Neural crest cell (in vitro differentiated cells): Measurements from ENCODE around the gene PRKCE. TPM values are rescaled to one million over a fixed set of nuclear protein-coding genes. Genes with fewer than 3 reads are reported as not detected.

ENCODE experiments used
- DNase-seq: peaks from one replicate; pipeline ENCODE4 v3.0.0; 2021; ENCODE audit warnings: low read depth, mixed read lengths, low spot score
- H3K27ac Mint-ChIP-seq: one replicate; pipeline ENCODE4 v1.8.0; 2021; ENCODE audit warnings: mild to moderate bottlenecking, mixed read lengths; ENCODE audit not compliant: unreplicated experiment
- H3K27me3 Mint-ChIP-seq: 2 replicates; pipeline ENCODE4 v1.8.0; 2021; ENCODE audit warnings: low read depth, mild to moderate bottlenecking, mixed read lengths
- H3K36me3 Mint-ChIP-seq: 2 replicates; pipeline ENCODE4 v1.8.0; 2021; ENCODE audit warnings: low read depth, mild to moderate bottlenecking, mixed read lengths
- H3K4me1 Mint-ChIP-seq: 2 replicates; pipeline ENCODE4 v1.8.0; 2021; ENCODE audit warnings: mixed read lengths
- H3K4me3 Mint-ChIP-seq: one replicate; pipeline ENCODE4 v1.8.0; 2021; ENCODE audit warnings: mild to moderate bottlenecking, mixed read lengths
- H3K9me3 Mint-ChIP-seq: 2 replicates; pipeline ENCODE4 v1.8.0; 2021; ENCODE audit warnings: mixed read lengths
- CTCF ChIP-seq: fragments of 200-600 bp; sonication (generic); conservative IDR thresholded peaks from 2 replicates; pipeline ENCODE4 v1.5.0; 2021; ENCODE audit warnings: antibody characterized with exemption, mild to moderate bottlenecking
- total RNA-seq: library from RNA; stranded (reverse); gene quantifications from 2 replicates; pipeline ENCODE4 v1.2.1, GENCODE V29; 2021

Gene PRKCE
- total RNA-seq, 1 donor from 2014 or later, result 15.6 TPM

GRCh38 chr2:45610281-45611019, 41.0 kb upstream of the PRKCE start:
- Mint-ChIP-seq H3K27ac (peak overlapping the region; percentile 98), H3K4me3 (peak overlapping the region; percentile 99), H3K9me3 (no peaks in the 10 kb centered on the region), H3K36me3 (no peaks in the 10 kb centered on the region), H3K27me3 (no peaks in the 10 kb centered on the region), H3K4me1 (peaks cover 27% of the 10 kb centered on the region)
- peak; percentile 44 for TF ChIP-seq CTCF
- peak; percentile 19 for DNase-seq

GRCh38 chr2:45611020-45611859, 40.2 kb upstream of the PRKCE start, which contains the start of gene SRBD1:
SRBD1 (minus strand) TSS chr2:45611267; CDS start chr2:45605441, 5,826 bp downstream.
- peaks cover 27% of the 10 kb centered on the region for H3K4me1 Mint-ChIP-seq
- peak; percentile 92 for DNase-seq
- no peaks in the 10 kb centered on the region for H3K9me3 Mint-ChIP-seq
- H3K4me3 Mint-ChIP-seq, result peak within 1 kb of the TSS; percentile 99
- no peaks in the 10 kb centered on the region for H3K27me3 Mint-ChIP-seq
- no peak for TF ChIP-seq CTCF
- no peaks in the 10 kb centered on the region for H3K36me3 Mint-ChIP-seq
- H3K27ac Mint-ChIP-seq, result peak within 1 kb of the TSS; percentile 98

GRCh38 chr2:45612285-45612684, 39.2 kb upstream of the PRKCE start:
- no peak overlapping the region for H3K27ac Mint-ChIP-seq
- H3K9me3 Mint-ChIP-seq, result no peaks in the 10 kb centered on the region
- no peaks in the 10 kb centered on the region for H3K36me3 Mint-ChIP-seq
- DNase-seq, result no peak
- no peak for TF ChIP-seq CTCF
- peaks cover 27% of the 10 kb centered on the region for H3K4me1 Mint-ChIP-seq
- H3K27me3 Mint-ChIP-seq, result no peaks in the 10 kb centered on the region
- peak overlapping the region; percentile 99 for H3K4me3 Mint-ChIP-seq

GRCh38 chr2:45612731-45613130, 38.7 kb upstream of the PRKCE start:
- peaks cover 25% of the 10 kb centered on the region for H3K4me1 Mint-ChIP-seq
- H3K27ac Mint-ChIP-seq, result no peak overlapping the region
- no peaks in the 10 kb centered on the region for H3K36me3 Mint-ChIP-seq
- peak overlapping the region; percentile 36 for H3K4me3 Mint-ChIP-seq
- DNase-seq, result no peak
- H3K27me3 Mint-ChIP-seq, result no peaks in the 10 kb centered on the region
- TF ChIP-seq CTCF, result no peak
- no peaks in the 10 kb centered on the region for H3K9me3 Mint-ChIP-seq

GRCh38 chr2:45614330-45614729, 37.1 kb upstream of the PRKCE start:
- no peak overlapping the region for H3K4me3 Mint-ChIP-seq
- no peak overlapping the region for H3K27ac Mint-ChIP-seq
- peaks cover 19% of the 10 kb centered on the region for H3K4me1 Mint-ChIP-seq
- no peaks in the 10 kb centered on the region for H3K9me3 Mint-ChIP-seq
- no peak for TF ChIP-seq CTCF
- H3K36me3 Mint-ChIP-seq, result no peaks in the 10 kb centered on the region
- no peak for DNase-seq
- no peaks in the 10 kb centered on the region for H3K27me3 Mint-ChIP-seq
